OCI-LY1 (cell line): ENCODE results near the gene SLC25A18.

ENCODE experiments used
- H2AFZ ChIP-seq: fragments of 200-600 bp; sonication (generic), shearing (Covaris generic); 2 replicates; pipeline ENCODE4 v1.6.0; 2014; ENCODE audit warnings: antibody characterized with exemption, mild to moderate bottlenecking, low read length
- H3F3A ChIP-seq: fragments of 200-600 bp; sonication (generic), shearing (Covaris generic); 2 replicates; pipeline ENCODE4 v1.6.0; 2014; ENCODE audit warnings: mild to moderate bottlenecking, antibody characterized with exemption, low read length, moderate library complexity; ENCODE audit not compliant: insufficient read depth
- H3K27ac ChIP-seq: fragments of 200-600 bp; sonication (generic); 2 replicates; pipeline ENCODE4 v1.5.1; 2014; ENCODE audit warnings: low read length, mixed run types, mild to moderate bottlenecking, low read depth; ENCODE audit not compliant: poor library complexity, severe bottlenecking
- H3K27me3 ChIP-seq: fragments of 200-600 bp; sonication (generic); 2 replicates; pipeline ENCODE4 v1.6.0; 2014; ENCODE audit warnings: antibody characterized with exemption, mild to moderate bottlenecking, low read length, moderate library complexity; ENCODE audit not compliant: insufficient read depth
- H3K36me3 ChIP-seq: fragments of 200-600 bp; sonication (generic); 2 replicates; pipeline ENCODE4 v1.6.1; 2014; ENCODE audit warnings: mild to moderate bottlenecking, antibody characterized with exemption, low read length, moderate library complexity, mixed read lengths; ENCODE audit not compliant: insufficient read depth
- H3K4me1 ChIP-seq: fragments of 200-600 bp; sonication (generic); 2 replicates; pipeline ENCODE4 v1.5.1; 2014; ENCODE audit warnings: mild to moderate bottlenecking, low read length, moderate library complexity; ENCODE audit not compliant: insufficient read depth, severe bottlenecking
- H3K4me2 ChIP-seq: fragments of 200-600 bp; sonication (generic), shearing (Covaris generic); 2 replicates; pipeline ENCODE4 v1.6.1; 2014; ENCODE audit warnings: low read length
- H3K4me3 ChIP-seq: fragments of 200-600 bp; sonication (generic); 2 replicates; pipeline ENCODE4 v1.5.1; 2014; ENCODE audit warnings: low read length, low read depth, mild to moderate bottlenecking, mixed read lengths; ENCODE audit not compliant: poor library complexity, severe bottlenecking
- H3K79me2 ChIP-seq: fragments of 200-600 bp; shearing (Covaris generic); 2 replicates; pipeline ENCODE4 v1.6.1; 2016; ENCODE audit warnings: mixed run types, low read length, mixed read lengths; ENCODE audit not compliant: insufficient read depth
- H3K9ac ChIP-seq: fragments of 200-600 bp; sonication (generic), shearing (Covaris generic); 2 replicates; pipeline ENCODE4 v1.6.1; 2014; ENCODE audit warnings: mild to moderate bottlenecking, low read length, mixed read lengths
- H3K9me2 ChIP-seq: fragments of 200-600 bp; sonication (generic), shearing (Covaris generic); 2 replicates; pipeline ENCODE4 v1.6.1; 2014; ENCODE audit warnings: low read depth, mild to moderate bottlenecking, low read length, mixed read lengths
- H3K9me3 ChIP-seq: fragments of 200-600 bp; shearing (Covaris generic); 2 replicates; pipeline ENCODE4 v1.6.1; 2014; ENCODE audit warnings: low read length, mixed read lengths
- H4K20me1 ChIP-seq: fragments of 200-600 bp; sonication (generic), shearing (Covaris generic); 2 replicates; pipeline ENCODE4 v1.6.0; 2016; ENCODE audit warnings: mild to moderate bottlenecking, low read length; ENCODE audit not compliant: insufficient read depth
- EZH2 ChIP-seq: fragments of 200-600 bp; sonication (generic), shearing (Covaris generic); IDR thresholded peaks from 2 replicates; pipeline ENCODE4 v1.8.0; 2017; ENCODE audit warnings: borderline replicate concordance, mixed run types, mild to moderate bottlenecking, antibody characterized with exemption, low read length, moderate library complexity, mixed read lengths
- TF ChIP-seq, protein P1 (sequence below): fragments of 200-600 bp; sonication (generic), shearing (Covaris generic); IDR thresholded peaks from 2 replicates; pipeline ENCODE4 v1.5.1; 2017; ENCODE audit warnings: mild to moderate bottlenecking, antibody characterized with exemption, low read length, moderate library complexity, mixed read lengths

Gene SLC25A18

DNA sequence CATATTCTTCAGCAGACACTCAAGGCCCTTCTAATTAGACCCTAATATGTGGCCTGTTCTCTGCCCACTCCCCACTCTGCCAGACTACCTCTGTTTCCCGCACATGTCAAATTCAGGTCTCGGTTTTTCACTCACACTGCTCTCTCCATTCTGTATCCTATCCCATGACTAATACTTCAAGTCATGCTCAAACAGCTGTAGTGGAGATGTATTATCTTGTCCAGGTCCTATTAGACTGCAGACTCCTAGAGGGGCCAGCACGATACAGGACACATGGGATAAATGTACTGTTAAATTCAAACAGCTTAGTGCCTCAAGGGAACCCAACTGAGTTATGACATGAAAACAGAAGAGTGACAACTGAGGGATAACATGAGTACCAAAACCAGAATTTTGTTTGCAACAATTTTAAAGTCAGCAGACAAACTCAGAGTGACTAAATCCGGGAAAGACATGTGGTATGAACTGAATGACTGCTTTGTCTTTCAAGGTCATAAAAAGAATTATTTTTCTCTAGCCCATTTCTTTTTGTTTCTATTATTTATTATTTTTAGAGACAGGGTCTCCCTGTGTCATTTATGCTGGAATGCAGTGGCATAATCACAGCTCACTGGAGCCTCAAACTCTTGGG lies 44.7 kb downstream of the SLC25A18 start:
- Histone ChIP-seq H3K36me3 (peaks cover 60% of the 10 kb centered on the region), H3K79me2 (0 out of 2 replicates have a peak, but pooled peaks cover 4% of the 10 kb centered on the region), H3K9me3 (no peaks in the 10 kb centered on the region)

DNA sequence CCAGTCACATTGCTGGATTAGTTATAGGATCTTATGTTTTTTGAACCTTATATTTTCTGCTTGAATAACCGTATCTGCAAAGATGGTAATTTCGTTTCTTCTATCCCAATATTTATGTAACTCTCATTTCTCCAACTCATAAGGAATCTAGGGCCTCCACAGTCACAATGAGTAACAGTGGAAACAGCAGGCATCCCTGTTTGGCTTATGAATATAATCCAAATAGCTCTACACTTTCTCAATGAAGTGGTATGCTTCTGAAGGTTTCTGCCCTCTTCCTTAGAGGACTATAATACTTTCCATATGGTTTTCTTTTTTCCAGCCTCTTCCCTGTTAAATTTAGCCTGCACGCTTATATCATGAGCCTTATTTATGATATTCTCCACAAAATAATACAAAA lies 48.8 kb downstream of the SLC25A18 start:
- Histone ChIP-seq H3F3A (no peaks in the 10 kb centered on the region), H3K9me3 (no peaks in the 10 kb centered on the region), H3K4me2 (no peak overlapping the region), H4K20me1 (no peaks in the 10 kb centered on the region), H3K36me3 (peaks cover 47% of the 10 kb centered on the region), H3K9me2 (no peaks in the 10 kb centered on the region), H2AFZ (no peak overlapping the region), H3K27me3 (no peaks in the 10 kb centered on the region), H3K27ac (no peak overlapping the region), H3K4me3 (no peak overlapping the region), H3K4me1 (no peaks in the 10 kb centered on the region), H3K79me2 (no peaks in the 10 kb centered on the region), H3K9ac (no peak overlapping the region)
- TF ChIP-seq EZH2 = no peak
- TF ChIP-seq, protein P1, sequence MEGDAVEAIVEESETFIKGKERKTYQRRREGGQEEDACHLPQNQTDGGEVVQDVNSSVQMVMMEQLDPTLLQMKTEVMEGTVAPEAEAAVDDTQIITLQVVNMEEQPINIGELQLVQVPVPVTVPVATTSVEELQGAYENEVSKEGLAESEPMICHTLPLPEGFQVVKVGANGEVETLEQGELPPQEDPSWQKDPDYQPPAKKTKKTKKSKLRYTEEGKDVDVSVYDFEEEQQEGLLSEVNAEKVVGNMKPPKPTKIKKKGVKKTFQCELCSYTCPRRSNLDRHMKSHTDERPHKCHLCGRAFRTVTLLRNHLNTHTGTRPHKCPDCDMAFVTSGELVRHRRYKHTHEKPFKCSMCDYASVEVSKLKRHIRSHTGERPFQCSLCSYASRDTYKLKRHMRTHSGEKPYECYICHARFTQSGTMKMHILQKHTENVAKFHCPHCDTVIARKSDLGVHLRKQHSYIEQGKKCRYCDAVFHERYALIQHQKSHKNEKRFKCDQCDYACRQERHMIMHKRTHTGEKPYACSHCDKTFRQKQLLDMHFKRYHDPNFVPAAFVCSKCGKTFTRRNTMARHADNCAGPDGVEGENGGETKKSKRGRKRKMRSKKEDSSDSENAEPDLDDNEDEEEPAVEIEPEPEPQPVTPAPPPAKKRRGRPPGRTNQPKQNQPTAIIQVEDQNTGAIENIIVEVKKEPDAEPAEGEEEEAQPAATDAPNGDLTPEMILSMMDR = no peak

More for the DNA sequence above, 44.7 kb downstream of the SLC25A18 start:
- no peaks in the 10 kb centered on the region for H3F3A ChIP-seq
- H4K20me1 ChIP-seq = no peaks in the 10 kb centered on the region
- H3K27ac ChIP-seq = no peak overlapping the region
- TF ChIP-seq, protein P1 = no peak
- TF ChIP-seq EZH2 = no peak
- no peak overlapping the region for H3K4me3 ChIP-seq
- no peaks in the 10 kb centered on the region for H3K27me3 ChIP-seq
- H3K9ac ChIP-seq = no peak overlapping the region
- no peak overlapping the region for H3K4me2 ChIP-seq
- H3K4me1 ChIP-seq = no peaks in the 10 kb centered on the region
- no peak overlapping the region for H2AFZ ChIP-seq
- no peaks in the 10 kb centered on the region for H3K9me2 ChIP-seq

DNA sequence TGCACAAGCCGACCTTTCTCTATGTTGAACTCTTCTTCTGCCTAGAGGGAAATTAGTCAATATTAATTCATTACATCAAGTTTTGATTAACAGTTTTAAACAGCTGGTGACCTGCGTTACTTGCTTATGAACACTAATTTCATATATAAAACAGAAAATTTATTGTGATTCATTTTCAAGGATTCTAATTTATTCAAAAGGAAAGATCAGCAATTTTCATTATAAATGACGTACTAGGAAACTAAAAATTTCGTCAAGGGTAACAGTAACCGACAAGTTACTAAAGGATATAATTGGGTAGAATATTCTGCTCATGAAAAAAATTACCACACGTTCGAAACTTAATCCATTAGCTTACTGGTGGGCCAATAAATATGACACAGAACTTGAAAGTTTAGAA lies 50.0 kb downstream of the SLC25A18 start:
- H3K79me2 ChIP-seq = no peaks in the 10 kb centered on the region
- no peak overlapping the region for H2AFZ ChIP-seq
- H3K27ac ChIP-seq = no peak overlapping the region
- no peaks in the 10 kb centered on the region for H3K9me2 ChIP-seq
- H3K4me3 ChIP-seq = no peak overlapping the region
- H4K20me1 ChIP-seq = no peaks in the 10 kb centered on the region
- peaks cover 48% of the 10 kb centered on the region for H3K36me3 ChIP-seq
- H3K9ac ChIP-seq = no peak overlapping the region
- H3F3A ChIP-seq = no peaks in the 10 kb centered on the region
- H3K4me2 ChIP-seq = no peak overlapping the region
- no peaks in the 10 kb centered on the region for H3K4me1 ChIP-seq
- no peak for TF ChIP-seq EZH2
- TF ChIP-seq, protein P1 = no peak
- no peaks in the 10 kb centered on the region for H3K9me3 ChIP-seq
- no peaks in the 10 kb centered on the region for H3K27me3 ChIP-seq
